NOMO-1 treated with dmso at 0.1 percent for 144 hours (cell line): ENCODE data around the gene GALK1.

Source experiments
- DNase-seq: peaks from one replicate; lab custom pipeline; 2025; ENCODE audit not compliant: unreplicated experiment; lab: John Stamatoyannopoulos, UW

GALK1 gene

DNA sequence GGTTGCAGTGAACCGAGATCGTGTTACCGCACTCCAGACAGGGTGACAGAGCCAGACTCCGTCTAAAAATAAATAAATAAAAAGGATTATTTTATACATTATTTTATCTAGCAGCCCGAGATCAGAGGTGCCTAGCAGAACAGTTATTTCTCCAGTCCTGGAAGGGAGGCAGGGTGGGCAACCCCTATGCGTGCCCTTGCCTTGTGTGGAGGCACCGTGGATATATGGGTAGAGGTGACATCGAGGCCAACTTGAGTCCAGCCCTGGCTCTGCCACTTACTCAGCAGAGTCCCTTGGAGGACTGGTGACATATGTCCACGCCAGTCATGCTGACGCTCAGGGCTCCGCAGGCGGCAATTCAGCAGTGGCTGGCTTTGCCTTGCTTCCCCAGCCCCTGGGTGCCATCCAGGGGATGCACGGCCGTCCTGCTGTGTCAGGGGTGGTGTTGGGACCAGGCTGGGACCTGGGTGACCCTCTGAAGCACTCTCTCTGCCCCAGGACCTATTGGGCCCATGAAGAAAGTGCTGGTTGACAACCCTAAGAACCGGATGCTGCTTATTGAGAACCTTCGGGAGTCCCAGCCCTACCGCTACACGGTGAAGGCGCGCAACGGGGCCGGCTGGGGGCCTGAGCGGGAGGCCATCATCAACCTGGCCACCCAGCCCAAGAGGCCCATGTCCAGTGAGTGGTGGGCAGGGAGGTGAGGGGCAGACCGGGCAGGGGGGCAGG is 13.2 kb downstream of the GALK1 start:
- no peak for DNase-seq

- DNase-seq: no peak
These were observed 14.2 kb downstream of the GALK1 start for GRCh38 chr17:75750661-75751423.

DNA sequence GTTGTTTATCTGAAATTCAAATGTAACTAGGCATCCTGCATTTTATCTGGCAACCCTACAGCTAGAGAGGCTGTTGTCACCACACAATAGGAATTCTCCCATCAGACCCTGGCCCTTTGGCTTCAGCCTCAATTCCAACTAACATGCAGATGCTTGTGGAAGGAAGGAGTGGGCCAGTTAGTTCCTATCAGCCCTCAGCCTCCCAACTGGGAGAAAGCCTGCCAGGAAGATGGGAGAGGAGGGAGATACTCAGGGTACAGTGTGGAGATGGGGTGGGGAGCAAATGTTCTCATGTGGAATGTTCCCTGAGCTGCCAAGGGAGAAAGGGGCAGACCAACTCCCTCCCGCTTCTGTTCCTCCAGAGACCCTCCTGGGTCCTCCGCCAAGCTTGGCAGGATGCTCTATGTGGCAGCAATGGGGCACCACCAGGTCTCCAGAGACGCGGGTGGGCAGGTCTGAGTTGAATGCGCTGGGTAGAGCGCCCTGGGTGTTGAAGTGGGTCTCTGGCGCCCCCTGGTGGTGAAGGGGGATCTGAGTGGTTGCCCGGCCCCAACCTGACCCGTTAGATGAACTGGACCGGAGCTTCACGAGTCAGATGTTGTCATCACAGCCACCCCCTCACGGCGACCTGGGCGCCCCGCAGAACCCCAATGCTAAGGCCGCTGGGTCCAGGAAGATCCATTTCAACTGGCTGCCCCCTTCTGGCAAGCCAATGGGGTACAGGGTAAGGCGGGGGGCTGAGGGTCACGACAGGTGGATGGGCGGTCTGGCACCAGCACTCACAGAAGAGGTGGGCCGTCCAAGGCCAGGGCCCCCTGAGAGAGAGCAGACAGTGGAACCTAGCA is 15.2 kb downstream of the GALK1 start:
- DNase-seq: peak; percentile 31

DNA sequence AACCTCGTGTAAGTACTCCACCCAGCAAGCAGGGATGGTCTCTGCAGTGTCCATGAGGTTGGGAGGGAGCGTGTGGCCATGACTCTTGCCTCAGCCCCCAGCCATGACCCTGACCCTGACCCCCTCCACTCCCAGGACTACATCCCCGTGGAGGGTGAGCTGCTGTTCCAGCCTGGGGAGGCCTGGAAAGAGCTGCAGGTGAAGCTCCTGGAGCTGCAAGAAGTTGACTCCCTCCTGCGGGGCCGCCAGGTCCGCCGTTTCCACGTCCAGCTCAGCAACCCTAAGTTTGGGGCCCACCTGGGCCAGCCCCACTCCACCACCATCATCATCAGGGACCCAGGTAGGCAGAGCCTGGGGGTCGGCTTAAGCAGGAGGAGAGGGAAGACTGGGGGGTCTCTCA is 16.3 kb downstream of the GALK1 start:
- no peak for DNase-seq

GRCh38 chr17:75743625-75744206 is 21.3 kb downstream of the GALK1 start:
- DNase-seq: no peak

- DNase-seq: no peak
These were observed 22.7 kb downstream of the GALK1 start for GRCh38 chr17:75742337-75742736.

DNA sequence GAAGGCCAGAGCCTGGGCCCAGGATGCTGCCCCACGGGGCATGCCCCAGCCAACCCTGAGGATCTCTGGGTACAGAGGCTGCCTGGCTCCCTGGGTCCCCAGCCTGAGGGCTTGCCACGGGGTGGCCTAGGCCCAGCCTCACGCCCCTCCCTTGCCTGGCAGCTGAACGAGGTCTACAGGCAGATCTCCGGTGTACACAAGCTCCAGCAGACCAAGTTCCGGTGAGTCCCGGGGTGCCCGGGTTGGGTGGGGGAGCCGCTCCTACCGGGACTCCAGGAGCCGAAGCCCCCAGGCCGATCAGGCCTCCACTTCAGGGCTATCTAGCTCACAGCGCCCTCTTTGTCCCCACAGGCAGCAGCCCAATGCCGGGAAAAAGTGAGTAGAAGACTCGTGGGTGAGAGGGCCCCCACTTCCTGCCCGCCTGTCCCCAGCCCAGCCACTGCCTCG is 24.3 kb downstream of the GALK1 start:
- DNase-seq: no peak

DNA sequence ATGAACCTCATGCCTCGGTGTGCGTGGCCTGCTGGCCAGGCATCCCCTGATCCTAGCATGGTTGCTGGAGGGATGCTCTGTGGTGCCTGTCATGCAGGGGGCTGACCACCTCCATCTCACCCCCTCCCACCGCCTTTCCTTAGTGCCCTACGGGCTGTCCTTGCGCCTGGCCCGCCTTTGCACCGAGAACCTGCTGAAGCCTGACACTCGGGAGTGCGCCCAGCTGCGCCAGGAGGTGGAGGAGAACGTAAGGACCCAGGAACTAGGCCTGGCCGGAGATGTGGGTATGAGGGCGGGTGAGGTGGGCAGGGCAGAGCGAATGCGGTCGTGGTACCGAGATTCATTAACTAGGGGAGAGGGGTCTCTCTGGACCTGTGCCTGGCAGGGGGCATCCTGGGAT is 24.8 kb downstream of the GALK1 start:
- no peak for DNase-seq

- DNase-seq: no peak
These were observed 25.2 kb downstream of the GALK1 start for GRCh38 chr17:75739801-75740200.

- no peak for DNase-seq
These were observed 25.8 kb downstream of the GALK1 start for GRCh38 chr17:75739174-75739573.

- peak; percentile 67 for DNase-seq
These were observed 26.7 kb downstream of the GALK1 start for GRCh38 chr17:75738218-75738802.

GRCh38 chr17:75737133-75737962 is 27.6 kb downstream of the GALK1 start:
- DNase-seq: no peak

DNA sequence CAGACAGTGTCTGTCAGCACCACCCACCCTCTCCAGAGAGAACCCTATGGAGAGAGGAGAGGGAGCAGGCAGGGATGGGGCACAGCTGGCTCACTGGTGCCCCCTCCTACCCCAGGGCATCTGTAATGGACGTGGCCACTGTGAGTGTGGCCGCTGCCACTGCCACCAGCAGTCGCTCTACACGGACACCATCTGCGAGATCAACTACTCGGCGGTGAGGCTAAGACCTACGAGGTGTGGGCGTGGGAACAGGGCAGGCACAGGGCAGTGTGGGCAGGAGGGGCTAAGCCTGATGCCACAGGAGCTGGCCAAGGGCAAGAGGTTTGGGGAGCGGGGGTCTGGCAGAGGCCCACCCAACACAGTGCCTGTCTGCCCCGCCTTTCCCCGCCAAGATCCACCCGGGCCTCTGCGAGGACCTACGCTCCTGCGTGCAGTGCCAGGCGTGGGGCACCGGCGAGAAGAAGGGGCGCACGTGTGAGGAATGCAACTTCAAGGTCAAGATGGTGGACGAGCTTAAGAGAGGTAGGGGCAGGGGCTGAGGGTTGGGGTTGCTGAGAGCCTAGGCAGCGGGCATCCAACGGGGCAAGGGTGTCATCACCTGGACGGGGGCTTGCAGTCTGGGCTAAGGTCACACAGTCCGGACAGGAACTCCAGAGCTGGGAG is 28.7 kb downstream of the GALK1 start:
- no peak for DNase-seq

GRCh38 chr17:75734674-75735294 is 30.2 kb downstream of the GALK1 start:
- DNase-seq: no peak

DNA sequence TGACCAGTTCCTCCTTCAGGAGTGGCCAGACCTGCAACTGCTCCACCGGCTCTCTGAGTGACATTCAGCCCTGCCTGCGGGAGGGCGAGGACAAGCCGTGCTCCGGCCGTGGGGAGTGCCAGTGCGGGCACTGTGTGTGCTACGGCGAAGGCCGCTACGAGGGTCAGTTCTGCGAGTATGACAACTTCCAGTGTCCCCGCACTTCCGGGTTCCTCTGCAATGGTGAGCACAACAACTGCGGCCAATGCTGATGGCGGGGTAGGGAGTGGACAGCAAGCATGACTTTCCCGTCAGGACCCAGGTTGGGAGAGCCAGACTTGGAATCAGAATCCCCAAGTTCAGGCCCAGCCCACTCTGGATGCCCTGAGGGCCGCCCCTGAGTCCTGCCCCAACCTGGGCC is 31.5 kb downstream of the GALK1 start:
- DNase-seq: no peak

DNA sequence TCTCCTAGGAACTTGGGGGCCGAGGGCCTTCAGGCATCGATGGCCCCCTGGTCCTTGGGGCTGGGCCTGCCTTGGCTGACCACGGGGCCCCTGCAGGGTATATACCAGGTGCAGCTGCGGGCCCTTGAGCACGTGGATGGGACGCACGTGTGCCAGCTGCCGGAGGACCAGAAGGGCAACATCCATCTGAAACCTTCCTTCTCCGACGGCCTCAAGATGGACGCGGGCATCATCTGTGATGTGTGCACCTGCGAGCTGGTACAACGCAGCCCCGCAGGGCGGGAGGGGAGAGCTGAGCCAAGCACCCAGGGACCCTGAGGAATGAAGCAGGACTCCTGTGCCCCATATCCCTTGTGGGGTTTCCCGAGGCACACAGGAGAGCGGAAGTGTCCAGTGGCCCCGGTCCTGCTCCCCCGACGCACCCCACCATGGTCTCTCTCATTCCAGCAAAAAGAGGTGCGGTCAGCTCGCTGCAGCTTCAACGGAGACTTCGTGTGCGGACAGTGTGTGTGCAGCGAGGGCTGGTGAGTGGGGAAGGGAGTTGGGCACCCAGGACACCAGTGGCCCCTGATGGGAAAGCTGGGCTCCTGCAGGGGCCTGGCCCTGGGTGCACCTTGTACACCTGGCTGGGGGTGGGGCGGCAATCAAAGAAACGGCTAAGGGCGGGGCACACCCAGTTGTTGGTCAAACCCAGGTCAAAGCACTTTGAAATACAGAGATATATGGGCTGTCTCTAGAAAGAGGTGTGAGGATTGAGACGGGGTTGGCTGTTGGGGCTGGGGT is 33.1 kb downstream of the GALK1 start:
- DNase-seq: no peak

DNA sequence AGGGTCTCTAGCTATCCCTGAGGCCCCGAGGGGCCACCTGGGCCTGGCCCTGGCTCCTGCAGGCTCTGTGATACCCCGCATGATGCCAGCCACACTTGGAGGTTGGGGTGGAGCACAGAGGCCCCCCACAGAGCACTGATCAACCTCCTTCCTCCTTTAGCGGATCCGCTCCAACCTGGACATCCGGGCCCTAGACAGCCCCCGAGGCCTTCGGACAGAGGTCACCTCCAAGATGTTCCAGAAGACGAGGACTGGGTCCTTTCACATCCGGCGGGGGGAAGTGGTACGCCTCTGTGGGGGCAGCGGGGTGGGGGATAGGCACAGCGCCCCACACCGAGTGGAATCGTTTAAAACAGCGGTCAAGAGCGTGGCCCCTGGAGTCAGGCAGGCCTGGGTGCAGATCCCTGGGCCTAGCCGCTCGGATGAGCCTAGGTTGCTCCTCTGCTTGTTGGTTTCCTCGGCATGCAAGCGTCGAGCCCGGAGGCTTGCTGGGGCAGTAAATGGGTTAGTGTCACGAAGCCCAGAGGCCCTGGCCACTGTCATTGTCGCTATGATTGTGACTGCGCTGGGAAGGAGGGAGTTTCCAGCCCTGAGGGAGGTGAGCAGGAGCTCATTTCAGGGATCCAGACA is 33.8 kb downstream of the GALK1 start:
- DNase-seq: no peak

DNA sequence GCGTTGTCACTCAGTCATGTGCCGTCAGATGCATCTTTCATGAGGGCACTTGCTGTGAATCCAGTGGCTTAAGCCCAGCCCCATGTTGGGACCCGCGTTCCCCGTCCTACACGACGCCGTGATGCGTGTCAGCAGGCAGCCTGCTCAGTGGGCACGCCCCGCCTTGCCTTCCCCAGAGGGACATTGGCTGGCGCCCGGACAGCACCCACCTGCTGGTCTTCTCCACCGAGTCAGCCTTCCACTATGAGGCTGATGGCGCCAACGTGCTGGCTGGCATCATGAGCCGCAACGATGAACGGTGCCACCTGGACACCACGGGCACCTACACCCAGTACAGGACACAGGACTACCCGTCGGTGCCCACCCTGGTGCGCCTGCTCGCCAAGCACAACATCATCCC is 34.9 kb downstream of the GALK1 start:
- no peak for DNase-seq
